Dendritic cell treated with granulocyte-macrophage colony-stimulating factor and Interleukin-4, amounts not matched to agents 40 ng/mL and 50 ng/mL, for 4 days (primary cell): ENCODE results near the gene RPS3.
A peak's percentile ranks its signal among the peaks of the same experiment; 100 is the strongest.

Experiments
- H3K27ac Mint-ChIP-seq: one replicate; pipeline ENCODE4 v1.8.0; 2022; ENCODE audit warnings: mild to moderate bottlenecking, mixed read lengths
- H3K27me3 Mint-ChIP-seq: one replicate; pipeline ENCODE4 v1.8.0; 2022; ENCODE audit warnings: mild to moderate bottlenecking, mixed read lengths
- H3K36me3 Mint-ChIP-seq: one replicate; pipeline ENCODE4 v1.8.0; 2022; ENCODE audit warnings: low read depth, mixed read lengths
- H3K4me1 Mint-ChIP-seq: one replicate; pipeline ENCODE4 v1.8.0; 2022; ENCODE audit warnings: low read depth, mixed read lengths
- H3K4me3 Mint-ChIP-seq: one replicate; pipeline ENCODE4 v1.8.0; 2022; ENCODE audit warnings: mild to moderate bottlenecking, moderate library complexity, mixed read lengths
- H3K9me3 Mint-ChIP-seq: one replicate; pipeline ENCODE4 v1.8.0; 2022; ENCODE audit warnings: mixed read lengths
- intact Hi-C: fragments of 100-400 bp; cut with micrococcal nuclease; formaldehyde crosslinking; loops from one replicate; pipeline ENCODE4 v1.15.0; 2022

RPS3 gene

GRCh38 chr11:75413864-75414263, 14.5 kb downstream of the RPS3 start:
- H3K36me3 Mint-ChIP-seq: peaks cover 69% of the 10 kb centered on the region

GRCh38 chr11:75420224-75421034, 21.1 kb downstream of the RPS3 start:
- Mint-ChIP-seq H3K4me3 (no peak overlapping the region), H3K36me3 (peaks cover 42% of the 10 kb centered on the region), H3K27me3 (no peaks in the 10 kb centered on the region), H3K27ac (no peak overlapping the region), H3K9me3 (no peaks in the 10 kb centered on the region), H3K4me1 (no peaks in the 10 kb centered on the region)
- intact Hi-C loops: no loop called here

More at GRCh38 chr11:75413864-75414263, 14.5 kb downstream of the RPS3 start:
- Mint-ChIP-seq H3K4me1 (no peaks in the 10 kb centered on the region), H3K4me3 (no peak overlapping the region), H3K27ac (no peak overlapping the region), H3K27me3 (no peaks in the 10 kb centered on the region), H3K9me3 (no peaks in the 10 kb centered on the region)
- intact Hi-C loops: no loop called here

GRCh38 chr11:75421035-75421602, 21.8 kb downstream of the RPS3 start:
- Mint-ChIP-seq H3K4me3 (no peak overlapping the region), H3K4me1 (no peaks in the 10 kb centered on the region)
- intact Hi-C loops: no loop called here

GRCh38 chr11:75421902-75422247, 22.6 kb downstream of the RPS3 start:
- Mint-ChIP-seq H3K4me1 (no peaks in the 10 kb centered on the region), H3K27ac (no peak overlapping the region), H3K27me3 (peaks cover 4% of the 10 kb centered on the region), H3K4me3 (no peak overlapping the region), H3K9me3 (no peaks in the 10 kb centered on the region), H3K36me3 (peaks cover 28% of the 10 kb centered on the region)
- intact Hi-C loops: no loop called here

More at GRCh38 chr11:75421035-75421602, 21.8 kb downstream of the RPS3 start:
- H3K27ac Mint-ChIP-seq: no peak overlapping the region
- no peaks in the 10 kb centered on the region for H3K9me3 Mint-ChIP-seq
- H3K36me3 Mint-ChIP-seq: peaks cover 35% of the 10 kb centered on the region
- H3K27me3 Mint-ChIP-seq: no peaks in the 10 kb centered on the region

GRCh38 chr11:75422248-75423231, 23.2 kb downstream of the RPS3 start:
- intact Hi-C loops: no loop called here
- Mint-ChIP-seq H3K4me1 (peaks cover 2% of the 10 kb centered on the region), H3K9me3 (no peaks in the 10 kb centered on the region), H3K4me3 (no peak overlapping the region), H3K27me3 (peaks cover 8% of the 10 kb centered on the region), H3K36me3 (peaks cover 23% of the 10 kb centered on the region), H3K27ac (no peak overlapping the region)

- Mint-ChIP-seq H3K9me3 (peaks cover 2% of the 10 kb centered on the region), H3K27me3 (peaks cover 20% of the 10 kb centered on the region), H3K4me1 (peaks cover 6% of the 10 kb centered on the region), H3K36me3 (peaks cover 24% of the 10 kb centered on the region), H3K27ac (no peak overlapping the region), H3K4me3 (no peak overlapping the region)
- intact Hi-C loops: no loop called here
Observed at GRCh38 chr11:75423721-75424120, 24.4 kb downstream of the RPS3 start.

GRCh38 chr11:75424396-75424795, 25.1 kb downstream of the RPS3 start:
- H3K4me1 Mint-ChIP-seq: peaks cover 13% of the 10 kb centered on the region
- H3K4me3 Mint-ChIP-seq: no peak overlapping the region
- H3K9me3 Mint-ChIP-seq: peaks cover 9% of the 10 kb centered on the region
- intact Hi-C loops: no loop called here
- H3K36me3 Mint-ChIP-seq: peaks cover 30% of the 10 kb centered on the region
- peaks cover 27% of the 10 kb centered on the region for H3K27me3 Mint-ChIP-seq
- no peak overlapping the region for H3K27ac Mint-ChIP-seq

GRCh38 chr11:75425422-75425821, 26.1 kb downstream of the RPS3 start:
- peaks cover 12% of the 10 kb centered on the region for H3K9me3 Mint-ChIP-seq
- H3K4me3 Mint-ChIP-seq: no peak overlapping the region
- H3K27ac Mint-ChIP-seq: no peak overlapping the region
- peaks cover 30% of the 10 kb centered on the region for H3K27me3 Mint-ChIP-seq
- intact Hi-C loops: no loop called here
- H3K4me1 Mint-ChIP-seq: peaks cover 16% of the 10 kb centered on the region
- H3K36me3 Mint-ChIP-seq: peaks cover 33% of the 10 kb centered on the region

GRCh38 chr11:75426720-75427086, 27.4 kb downstream of the RPS3 start:
- Mint-ChIP-seq H3K4me3 (no peak overlapping the region), H3K27ac (no peak overlapping the region), H3K9me3 (peaks cover 12% of the 10 kb centered on the region), H3K4me1 (peaks cover 26% of the 10 kb centered on the region), H3K36me3 (peaks cover 33% of the 10 kb centered on the region), H3K27me3 (peaks cover 42% of the 10 kb centered on the region)
- intact Hi-C loops: no loop called here

- Mint-ChIP-seq H3K27ac (no peak overlapping the region), H3K36me3 (peaks cover 28% of the 10 kb centered on the region), H3K9me3 (peaks cover 12% of the 10 kb centered on the region), H3K4me3 (no peak overlapping the region), H3K27me3 (peaks cover 47% of the 10 kb centered on the region), H3K4me1 (peaks cover 30% of the 10 kb centered on the region)
- intact Hi-C loops: no loop called here
Observed at GRCh38 chr11:75427181-75427580, 27.9 kb downstream of the RPS3 start.

GRCh38 chr11:75428281-75428724, 29.0 kb downstream of the RPS3 start:
- intact Hi-C loops: no loop called here
- H3K4me3 Mint-ChIP-seq: peak overlapping the region; percentile 74
- H3K36me3 Mint-ChIP-seq: peaks cover 21% of the 10 kb centered on the region
- H3K9me3 Mint-ChIP-seq: peaks cover 12% of the 10 kb centered on the region
- H3K4me1 Mint-ChIP-seq: peaks cover 37% of the 10 kb centered on the region
- H3K27ac Mint-ChIP-seq: peak overlapping the region; percentile 63
- H3K27me3 Mint-ChIP-seq: peaks cover 58% of the 10 kb centered on the region

- intact Hi-C loops: no loop called here
- H3K27me3 Mint-ChIP-seq: peaks cover 64% of the 10 kb centered on the region
- H3K27ac Mint-ChIP-seq: peak overlapping the region; percentile 69
- peaks cover 12% of the 10 kb centered on the region for H3K9me3 Mint-ChIP-seq
- peaks cover 17% of the 10 kb centered on the region for H3K36me3 Mint-ChIP-seq
- H3K4me3 Mint-ChIP-seq: peak overlapping the region; percentile 39
- H3K4me1 Mint-ChIP-seq: peaks cover 37% of the 10 kb centered on the region
Observed at GRCh38 chr11:75428989-75429640, 29.8 kb downstream of the RPS3 start.

GRCh38 chr11:75429641-75429901, 30.3 kb downstream of the RPS3 start:
- H3K27me3 Mint-ChIP-seq: peaks cover 64% of the 10 kb centered on the region

More at GRCh38 chr11:75429641-75429901, 30.3 kb downstream of the RPS3 start:
- H3K4me3 Mint-ChIP-seq: peak overlapping the region; percentile 39
- peaks cover 16% of the 10 kb centered on the region for H3K36me3 Mint-ChIP-seq
- peaks cover 12% of the 10 kb centered on the region for H3K9me3 Mint-ChIP-seq
- H3K27ac Mint-ChIP-seq: peak overlapping the region; percentile 69
- H3K4me1 Mint-ChIP-seq: peaks cover 37% of the 10 kb centered on the region
- intact Hi-C loops: no loop called here
